ENCODE measurements around the gene AKT2. TPM values are rescaled to one million over a fixed set of nuclear protein-coding genes. Genes with fewer than 3 reads are reported as not detected.

AKT2 gene
- total and polyA plus RNA-seq, 12 donors = 56.7 to 147 (median 123) TPM

DNA sequence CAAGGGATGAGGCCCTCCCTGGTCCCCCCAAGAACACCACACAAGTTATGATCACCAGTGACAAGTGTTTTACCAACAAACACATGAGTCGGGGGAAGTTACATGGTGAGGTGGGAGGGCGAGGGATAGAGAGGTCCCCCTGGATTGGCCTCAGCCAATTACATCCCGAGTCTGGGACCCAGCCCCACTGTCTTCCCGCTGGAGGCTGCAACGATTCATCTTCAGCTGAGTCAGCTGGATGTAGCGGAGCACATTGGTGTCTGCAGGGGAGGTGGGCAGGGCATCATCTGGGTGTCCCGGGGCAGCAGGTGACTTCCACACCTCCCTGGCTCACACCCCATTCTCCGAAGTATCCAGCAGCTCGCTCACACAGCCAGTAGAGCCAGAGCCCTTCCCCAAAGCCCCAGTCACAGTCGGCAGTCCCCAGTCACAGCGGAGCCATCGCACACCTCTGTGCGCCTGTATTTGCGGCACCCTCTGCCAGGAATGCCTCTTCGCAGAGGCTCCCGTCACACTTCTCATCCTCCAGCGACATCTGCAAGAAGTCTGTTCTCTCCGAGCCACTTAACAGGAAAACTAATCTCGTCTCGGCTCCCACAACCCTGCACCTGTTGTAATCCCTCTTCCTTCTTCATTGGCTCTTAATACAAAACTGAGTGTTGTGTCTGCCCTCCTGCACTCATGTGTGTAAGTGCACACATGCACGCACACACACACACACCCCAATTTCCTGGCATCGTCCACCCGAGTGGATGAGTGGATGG is 69.0 kb downstream of the AKT2 start:
- no peaks in the 10 kb centered on the region for H3K9me3 ChIP-seq
- DNase-seq = no peak
- H3K27me3 ChIP-seq = peaks cover 9 to 55% (median 41%) of the 10 kb centered on the region in 7 donors
- no peak overlapping the region for H3K27ac ChIP-seq
- peaks cover 0 to 9% (median 0%) of the 10 kb centered on the region in 9 donors for H3K4me1 ChIP-seq
- TF ChIP-seq, protein P1, sequence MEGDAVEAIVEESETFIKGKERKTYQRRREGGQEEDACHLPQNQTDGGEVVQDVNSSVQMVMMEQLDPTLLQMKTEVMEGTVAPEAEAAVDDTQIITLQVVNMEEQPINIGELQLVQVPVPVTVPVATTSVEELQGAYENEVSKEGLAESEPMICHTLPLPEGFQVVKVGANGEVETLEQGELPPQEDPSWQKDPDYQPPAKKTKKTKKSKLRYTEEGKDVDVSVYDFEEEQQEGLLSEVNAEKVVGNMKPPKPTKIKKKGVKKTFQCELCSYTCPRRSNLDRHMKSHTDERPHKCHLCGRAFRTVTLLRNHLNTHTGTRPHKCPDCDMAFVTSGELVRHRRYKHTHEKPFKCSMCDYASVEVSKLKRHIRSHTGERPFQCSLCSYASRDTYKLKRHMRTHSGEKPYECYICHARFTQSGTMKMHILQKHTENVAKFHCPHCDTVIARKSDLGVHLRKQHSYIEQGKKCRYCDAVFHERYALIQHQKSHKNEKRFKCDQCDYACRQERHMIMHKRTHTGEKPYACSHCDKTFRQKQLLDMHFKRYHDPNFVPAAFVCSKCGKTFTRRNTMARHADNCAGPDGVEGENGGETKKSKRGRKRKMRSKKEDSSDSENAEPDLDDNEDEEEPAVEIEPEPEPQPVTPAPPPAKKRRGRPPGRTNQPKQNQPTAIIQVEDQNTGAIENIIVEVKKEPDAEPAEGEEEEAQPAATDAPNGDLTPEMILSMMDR (IDR thresholded peaks at IDR 0.05) = no peak
- 47 to 54% methylated on average over 23 of the region's 23 CpGs for WGBS, 2 donors
- ATAC-seq = no peak
- no peak overlapping the region for H3K4me3 ChIP-seq
- intact Hi-C loops (cut with DNase I) = loop anchor here in 1 of 10 donors (5.0 kb wide), 1 partner anchor 74 kb away; no protein-coding TSS in a partner anchor
- peaks cover 0 to 19% (median 0%) of the 10 kb centered on the region in 9 donors for H3K36me3 ChIP-seq

DNA sequence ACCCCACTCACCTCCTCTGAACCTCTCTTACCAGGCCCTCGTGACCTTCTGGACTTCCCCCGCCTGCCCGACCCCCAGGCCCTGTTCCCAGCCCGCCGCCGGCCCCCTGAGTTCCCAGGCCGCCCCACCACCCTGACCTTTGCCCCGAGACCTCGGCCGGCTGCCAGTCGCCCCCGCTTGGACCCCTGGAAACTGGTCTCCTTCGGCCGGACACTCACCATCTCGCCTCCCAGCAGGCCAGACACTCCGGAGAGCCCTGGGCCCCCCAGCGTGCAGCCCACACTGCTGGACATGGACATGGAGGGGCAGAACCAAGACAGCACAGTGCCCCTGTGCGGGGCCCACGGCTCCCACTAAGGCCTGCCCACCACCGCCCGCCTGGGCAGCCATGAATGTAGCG is 70.2 kb downstream of the AKT2 start:
- TF ChIP-seq, protein P1 (IDR thresholded peaks at IDR 0.05) = no peak
- no peak overlapping the region for H3K4me3 ChIP-seq
- H3K9me3 ChIP-seq = no peaks in the 10 kb centered on the region
- 92 to 95% methylated on average over 22 of the region's 22 CpGs for WGBS, 2 donors
- no peak overlapping the region for H3K27ac ChIP-seq
- H3K4me1 ChIP-seq = peaks cover 0 to 7% (median 0%) of the 10 kb centered on the region in 9 donors
- intact Hi-C loops (cut with DNase I) = loop anchor here in 1 of 10 donors (5.0 kb wide), 1 partner anchor 73 kb away; no protein-coding TSS in a partner anchor
- H3K36me3 ChIP-seq = peaks cover 0 to 32% (median 12%) of the 10 kb centered on the region in 9 donors
- peaks cover 9 to 43% (median 38%) of the 10 kb centered on the region in 7 donors for H3K27me3 ChIP-seq
- peak in 1 of 8 donors; percentile 29 for ATAC-seq
- no peak for DNase-seq

DNA sequence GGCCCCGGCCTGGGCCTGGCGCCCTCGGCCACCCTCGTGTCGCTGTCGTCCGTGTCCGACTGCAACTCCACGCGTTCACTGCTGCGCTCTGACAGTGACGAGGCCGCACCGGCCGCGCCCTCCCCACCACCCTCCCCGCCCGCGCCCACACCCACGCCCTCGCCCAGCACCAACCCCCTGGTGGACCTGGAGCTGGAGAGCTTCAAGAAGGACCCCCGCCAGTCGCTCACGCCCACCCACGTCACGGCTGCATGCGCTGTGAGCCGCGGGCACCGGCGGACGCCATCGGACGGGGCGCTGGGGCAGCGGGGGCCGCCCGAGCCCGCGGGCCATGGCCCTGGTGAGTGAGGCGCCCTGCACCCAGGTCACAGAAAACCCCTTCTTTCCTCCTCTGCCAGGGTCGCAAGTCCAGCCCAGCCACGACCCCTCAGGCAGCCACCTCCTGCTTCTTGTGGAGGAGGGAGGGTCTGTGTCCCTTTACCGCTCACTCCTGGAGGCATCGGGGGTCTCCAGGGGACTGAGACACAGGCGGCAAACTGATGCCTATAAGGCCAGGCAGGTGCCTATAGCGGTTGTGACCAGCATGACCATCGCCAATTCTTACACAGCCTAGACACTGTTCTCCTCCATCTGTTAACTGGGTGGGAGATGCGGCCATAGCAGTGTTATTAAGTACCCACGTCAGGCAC is 71.1 kb downstream of the AKT2 start:
- peaks cover 9 to 35% (median 32%) of the 10 kb centered on the region in 7 donors for H3K27me3 ChIP-seq
- TF ChIP-seq, protein P1 (IDR thresholded peaks at IDR 0.05) = no peak
- H3K4me3 ChIP-seq = no peak overlapping the region
- intact Hi-C loops (cut with DNase I) = no loop called here
- no peak for DNase-seq
- peaks cover 0 to 6% (median 0%) of the 10 kb centered on the region in 9 donors for H3K4me1 ChIP-seq
- ATAC-seq = no peak
- no peak overlapping the region for H3K27ac ChIP-seq
- no peaks in the 10 kb centered on the region for H3K9me3 ChIP-seq
- H3K36me3 ChIP-seq = peaks cover 0 to 41% (median 12%) of the 10 kb centered on the region in 9 donors
- WGBS, 2 donors = 92 to 93% methylated on average over 49 to 50 of the region's 50 CpGs

DNA sequence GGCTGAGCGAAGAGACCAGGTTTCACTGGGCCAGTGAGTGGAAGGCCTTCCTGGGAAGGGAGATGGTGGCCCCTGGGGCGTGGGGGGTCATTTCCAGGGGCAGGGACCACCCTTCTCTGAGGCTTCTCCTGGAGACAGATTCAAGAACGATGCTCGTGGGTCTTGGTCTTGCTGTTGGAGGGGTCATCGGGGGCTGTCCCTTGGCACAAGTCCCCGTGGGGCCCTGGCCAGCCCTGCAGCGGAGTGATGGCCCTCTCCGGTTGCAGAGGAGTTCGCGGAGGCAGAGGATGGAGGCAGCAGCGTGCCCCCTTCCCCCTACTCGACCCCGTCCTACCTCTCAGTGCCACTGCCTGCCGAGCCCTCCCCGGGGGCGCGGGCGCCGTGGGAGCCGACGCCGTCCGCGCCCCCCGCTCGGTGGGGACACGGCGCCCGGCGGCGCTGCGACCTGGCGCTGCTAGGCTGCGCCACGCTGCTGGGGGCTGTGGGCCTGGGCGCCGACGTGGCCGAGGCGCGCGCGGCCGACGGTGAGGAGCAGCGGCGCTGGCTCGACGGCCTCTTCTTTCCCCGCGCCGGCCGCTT is 71.8 kb downstream of the AKT2 start:
- DNase-seq (no peak), ATAC-seq (no peak)
- H3K9me3 ChIP-seq = no peaks in the 10 kb centered on the region
- H3K36me3 ChIP-seq = peaks cover 0 to 48% (median 12%) of the 10 kb centered on the region in 9 donors
- H3K4me1 ChIP-seq = peaks cover 0 to 6% (median 0%) of the 10 kb centered on the region in 9 donors
- no peak overlapping the region for H3K4me3 ChIP-seq
- intact Hi-C loops (cut with DNase I) = no loop called here
- TF ChIP-seq, protein P1 (IDR thresholded peaks at IDR 0.05) = no peak
- peaks cover 9 to 29% (median 25%) of the 10 kb centered on the region in 7 donors for H3K27me3 ChIP-seq
- H3K27ac ChIP-seq = no peak overlapping the region
- 82 to 91% methylated on average over 46 to 53 of the region's 53 CpGs for WGBS, 2 donors

Measured in heart right ventricle (tissue), 16 donors.